SK-N-SH (cell line): ENCODE results near the gene MYADML2. TPM values are rescaled to one million over a fixed set of nuclear protein-coding genes. Genes with fewer than 3 reads are reported as not detected.

Source experiments
- CTCF ChIA-PET: fragments of 300-600, 350-600 bp; formaldehyde crosslinking; extraction: SDS; loops from one replicate; lab custom pipeline; 2021; lab: Yijun Ruan, JAX
- POLR2A ChIA-PET: fragments of 350-600 bp; sonication (Branson Sonifier 250); formaldehyde crosslinking; extraction: SDS; loops from one replicate; lab custom pipeline; 2020; ENCODE audit warnings: antibody characterized with exemption, inconsistent platforms; lab: Yijun Ruan, JAX
- DNase-seq: peaks from one replicate; pipeline ENCODE4 v3.0.0; 2012
- H2AFZ ChIP-seq: fragments of 200-600 bp; sonication (generic); 2 replicates; pipeline ENCODE4 v1.8.1; 2016; ENCODE audit warnings: antibody characterized with exemption, mild to moderate bottlenecking, low read depth
- H3F3A ChIP-seq: fragments of 200-600 bp; sonication (generic); replicated peaks from 2 replicates; pipeline ENCODE3; 2016; ENCODE audit warnings: antibody characterized with exemption, mild to moderate bottlenecking; ENCODE audit not compliant: insufficient read depth
- H3K27ac ChIP-seq, 2 experiments: fragments of 200-500 bp in 1 of 2; fragments of 200-600 bp in 1 of 2; sonication (Bioruptor generic) in 1 of 2; sonication (generic), shearing (Covaris generic) in 1 of 2; 2 replicates each; pipeline versions ENCODE4 v1.5.1 to v1.6.1; 2014 to 2016; ENCODE audit warnings: low read depth in 2 of 2, inconsistent platforms in 1 of 2, low read length in 1 of 2, mild to moderate bottlenecking in 1 of 2, mixed read lengths in 1 of 2
- H3K27me3 ChIP-seq: fragments of 200-600 bp; sonication (generic), shearing (Covaris generic); 2 replicates; pipeline ENCODE4 v1.6.1; 2016; ENCODE audit warnings: mixed run types; ENCODE audit not compliant: insufficient read depth
- H3K36me3 ChIP-seq, 2 experiments: fragments of 200-500 bp in 1 of 2; fragments of 200-600 bp in 1 of 2; sonication (Bioruptor generic) in 1 of 2; sonication (generic) in 1 of 2; replicated peaks in 1 of 2; 2 replicates each; pipeline versions ENCODE3 to v1.5.1; 2014 to 2016; ENCODE audit warnings: low read length in 1 of 2, mild to moderate bottlenecking in 1 of 2; ENCODE audit not compliant: insufficient read depth in 2 of 2, control insufficient read depth in 1 of 2
- H3K4me1 ChIP-seq, 2 experiments: fragments of 200-500 bp in 1 of 2; fragments of 200-600 bp in 1 of 2; sonication (Bioruptor generic) in 1 of 2; sonication (generic), shearing (Covaris generic) in 1 of 2; 2 replicates each; pipeline versions ENCODE4 v1.5.1 to v1.6.1; 2014 to 2016; ENCODE audit warnings: low read depth in 1 of 2, low read length in 1 of 2, mixed run types in 1 of 2; ENCODE audit not compliant: insufficient read depth in 2 of 2, control insufficient read depth in 1 of 2
- H3K4me2 ChIP-seq: fragments of 200-600 bp; sonication (generic), shearing (Covaris generic); 2 replicates; pipeline ENCODE4 v1.6.1; 2017; ENCODE audit warnings: mixed run types
- H3K4me3 ChIP-seq, 2 experiments: fragments of 200-500 bp in 1 of 2; fragments of 200-600 bp in 1 of 2; sonication (Bioruptor generic) in 1 of 2; sonication (generic), shearing (Covaris generic) in 1 of 2; 2 replicates each; pipeline versions ENCODE4 v1.5.1 to v1.8.1; 2014 to 2016; ENCODE audit warnings: low read depth in 2 of 2, inconsistent platforms in 1 of 2, low read length in 1 of 2, mild to moderate bottlenecking in 1 of 2, mixed read lengths in 1 of 2, moderate library complexity in 1 of 2
- H3K79me2 ChIP-seq: fragments of 200-600 bp; sonication (generic); 2 replicates; pipeline ENCODE4 v1.8.1; 2017; ENCODE audit warnings: mild to moderate bottlenecking; ENCODE audit not compliant: insufficient read depth
- H3K9ac ChIP-seq: fragments of 200-600 bp; sonication (generic); 2 replicates; pipeline ENCODE4 v1.6.1; 2017; ENCODE audit warnings: mixed run types
- H3K9me2 ChIP-seq: fragments of 200-600 bp; sonication (generic); 2 replicates; pipeline ENCODE4 v1.6.1; 2017; ENCODE audit warnings: mixed run types
- H3K9me3 ChIP-seq: fragments of 200-600 bp; sonication (generic); 2 replicates; pipeline ENCODE4 v1.6.1; 2017; ENCODE audit warnings: mixed run types, mild to moderate bottlenecking, moderate library complexity
- H4K20me1 ChIP-seq: fragments of 200-600 bp; sonication (generic); 2 replicates; pipeline ENCODE4 v1.6.1; 2017; ENCODE audit warnings: mild to moderate bottlenecking, mixed run types; ENCODE audit not compliant: insufficient read depth
- ELF1 ChIP-seq: IDR thresholded peaks from 2 replicates; pipeline ENCODE4 v1.4.0; 2012
- FOSL2 ChIP-seq: IDR thresholded peaks from 2 replicates; pipeline ENCODE4 v1.4.0; 2012; ENCODE audit warnings: low read depth, mild to moderate bottlenecking, moderate library complexity, borderline replicate concordance
- FOXM1 ChIP-seq: IDR thresholded peaks from 2 replicates; pipeline ENCODE4 v1.4.0; 2012; ENCODE audit warnings: low read depth, mild to moderate bottlenecking
- IRF3 ChIP-seq: fragments of 150-350 bp; IDR thresholded peaks from 2 replicates; pipeline ENCODE4 v1.6.1; 2016; ENCODE audit warnings: mild to moderate bottlenecking, low read depth, low read length
- JUND ChIP-seq: IDR thresholded peaks from 2 replicates; pipeline ENCODE4 v1.4.0; 2012
- NFIC ChIP-seq: IDR thresholded peaks from 2 replicates; pipeline ENCODE4 v1.4.0; 2012; ENCODE audit warnings: borderline replicate concordance
- NRF1 ChIP-seq: IDR thresholded peaks from 2 replicates; pipeline ENCODE4 v1.6.1; 2012; ENCODE audit warnings: low read depth, mild to moderate bottlenecking, low read length
- POLR2AphosphoS5 ChIP-seq: IDR thresholded peaks from 2 replicates; pipeline ENCODE4 v1.6.1; 2012; ENCODE audit warnings: low read depth, low read length
- RAD21 ChIP-seq: IDR thresholded peaks from 2 replicates; pipeline ENCODE4 v1.6.1; 2012; ENCODE audit warnings: mild to moderate bottlenecking, low read length
- RCOR1 ChIP-seq: fragments of 150-350 bp; IDR thresholded peaks from 2 replicates; pipeline ENCODE4 v1.6.1; 2017; ENCODE audit warnings: antibody characterized with exemption, low read length
- SMC3 ChIP-seq: IDR thresholded peaks from 2 replicates; pipeline ENCODE4 v1.6.1; 2012; ENCODE audit warnings: low read depth, low read length, improper control_type of control experiment
- TCF12 ChIP-seq: IDR thresholded peaks from 2 replicates; pipeline ENCODE4 v1.4.0; 2012
- TEAD4 ChIP-seq: IDR thresholded peaks from 2 replicates; pipeline ENCODE4 v1.4.0; 2012; ENCODE audit warnings: mild to moderate bottlenecking, borderline replicate concordance; ENCODE audit not compliant: insufficient read depth
- WGBS: methylation state at CpG from one replicate; pipeline ENCODE4 v1.1.6; 2017; ENCODE audit warnings: low lambda C conversion rate; 5-methylcytosine and 5-hydroxymethylcytosine counted together
- polyA plus RNA-seq, 3 experiments: library from polyadenylated mRNA; depleted of rRNA; stranded (reverse); fragments of >200 nt; gene quantifications; 2 replicates each; pipeline ENCODE4 v1.2.3, GENCODE V29; 2012

MYADML2 gene
- polyA plus RNA-seq, 1 of the 3 experiments (the other 2 are of a cell fraction), result not detected

- peaks cover 19 to 20% of the 10 kb centered on the region in 2 experiments for H3K36me3 ChIP-seq
- H3K9me3 ChIP-seq, result no peaks in the 10 kb centered on the region
- POLR2A ChIA-PET, result interaction anchor here (1.3 kb wide), 1 partner anchor 9 kb away, joined by 6 read pairs; no protein-coding TSS in a partner anchor
- WGBS, result 94% methylated on average over 26 of the region's 26 CpGs
- no peaks in the 10 kb centered on the region; the same call in 1 of the 2 replicates for H4K20me1 ChIP-seq
- DNase-seq, result no peak
- peaks cover 0 to 19% of the 10 kb centered on the region in 2 experiments; a peak in 1 of 4 replicates for H3K4me1 ChIP-seq
- CTCF ChIA-PET, result interaction anchor here (1.3 to 6.1 kb wide), 3 partner anchors 24 to 43 kb away, joined by 3 to 64 read pairs (median 8); partner anchors contain the start of genes NOTUM and RAC3
- peaks cover 7% of the 10 kb centered on the region for H3F3A ChIP-seq
- H3K9ac ChIP-seq, result no peak overlapping the region
- H3K4me2 ChIP-seq, result no peak overlapping the region
- peaks cover 16% of the 10 kb centered on the region; the same call in 1 of the 2 replicates for H3K79me2 ChIP-seq
- no peak overlapping the region for H2AFZ ChIP-seq
- no peaks in the 10 kb centered on the region for H3K9me2 ChIP-seq
- H3K27me3 ChIP-seq, result no peaks in the 10 kb centered on the region
- no peak overlapping the region for H3K27ac ChIP-seq
- no peak for TF ChIP-seq FOSL2
- no peak for TF ChIP-seq SMC3
- no peak for TF ChIP-seq JUND
- no peak overlapping the region for H3K4me3 ChIP-seq
Observed at GRCh38 chr17:81987161-81987770, 40.2 kb upstream of the MYADML2 start.

GRCh38 chr17:81986606-81987005 is 39.6 kb upstream of the MYADML2 start:
- WGBS, result 96% methylated on average over 26 of the region's 26 CpGs
- no peak overlapping the region for H3K4me3 ChIP-seq
- no peak overlapping the region for H2AFZ ChIP-seq
- TF ChIP-seq TEAD4 (no peak), NFIC (no peak), SMC3 (no peak), TCF12 (no peak), POLR2AphosphoS5 (no peak), RAD21 (no peak), NRF1 (no peak), RCOR1 (no peak), IRF3 (no peak), ELF1 (no peak), FOXM1 (no peak)
- POLR2A ChIA-PET, result no interaction called here
- H3K27me3 ChIP-seq, result no peaks in the 10 kb centered on the region
- no peaks in the 10 kb centered on the region; the same call in 1 of the 2 replicates for H4K20me1 ChIP-seq
- H3K4me1 ChIP-seq, result peaks cover 0 to 12% of the 10 kb centered on the region in 2 experiments; a peak in 1 of 4 replicates
- CTCF ChIA-PET, result interaction anchor here (1.3 to 7.2 kb wide), 3 partner anchors 18 to 33 kb away, joined by 3 to 49 read pairs (median 11); partner anchors contain the start of gene NOTUM
- peaks cover 12% of the 10 kb centered on the region; the same call in 1 of the 2 replicates for H3K79me2 ChIP-seq
- no peak overlapping the region for H3K4me2 ChIP-seq
- H3K36me3 ChIP-seq, result peaks cover 19 to 20% of the 10 kb centered on the region in 2 experiments
- H3K9me2 ChIP-seq, result no peaks in the 10 kb centered on the region
- no peak overlapping the region for H3K9ac ChIP-seq
- DNase-seq, result no peak
- no peaks in the 10 kb centered on the region for H3K9me3 ChIP-seq
- no peak overlapping the region for H3K27ac ChIP-seq
- H3F3A ChIP-seq, result peaks cover 7% of the 10 kb centered on the region
